DOHH2 (cell line): Measurements from ENCODE around the gene ACVR2A.

Experiments used
- CTCF ChIP-seq: fragments of 200-600 bp; sonication (generic); IDR thresholded peaks from one replicate; pipeline ENCODE4 v1.5.1; 2014; ENCODE audit warnings: antibody characterized with exemption, mild to moderate bottlenecking, low read depth, low read length; ENCODE audit not compliant: poor library complexity, severe bottlenecking
- EZH2phosphoT487 ChIP-seq: fragments of 200-600 bp; sonication (generic); IDR thresholded peaks from 2 replicates; pipeline ENCODE4 v1.6.1; 2017; ENCODE audit warnings: borderline replicate concordance, mild to moderate bottlenecking, antibody characterized with exemption, low read length, moderate library complexity, mixed read lengths

DNA sequence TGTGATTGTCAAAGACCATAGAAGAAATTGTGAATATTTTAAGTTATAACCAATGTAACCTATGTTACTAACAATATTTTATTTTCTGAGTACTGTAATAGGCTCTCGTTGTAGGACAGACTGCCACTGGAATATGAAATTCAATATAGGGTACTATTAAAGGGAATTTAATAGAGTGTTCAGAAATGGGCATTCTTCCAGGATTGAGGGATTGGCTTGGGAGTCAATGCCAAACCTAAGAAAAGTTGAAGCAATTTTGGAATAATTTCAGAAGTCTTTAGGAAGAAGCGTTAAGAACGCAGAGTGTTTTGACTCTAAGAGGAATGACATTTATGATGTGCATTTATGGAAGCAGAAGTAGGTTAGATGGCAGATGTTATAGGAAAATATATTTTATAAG lies 79.0 kb downstream of the ACVR2A start:
- no peak for TF ChIP-seq CTCF
- no peak for TF ChIP-seq EZH2phosphoT487
